Glutamatergic neuron (in vitro differentiated cells): ENCODE measurements around the gene ZNF408. TPM values are rescaled to one million over a fixed set of nuclear protein-coding genes. Genes with fewer than 3 reads are reported as not detected.

ENCODE experiments used
- DNase-seq: peaks from one replicate; pipeline ENCODE4 v3.0.0; 2022
- H3K27ac Mint-ChIP-seq: one replicate; pipeline ENCODE4 v1.8.0; 2020; ENCODE audit warnings: mild to moderate bottlenecking, mixed read lengths, inconsistent platforms; ENCODE audit not compliant: unreplicated experiment
- H3K27me3 Mint-ChIP-seq: one replicate; pipeline ENCODE4 v1.8.0; 2020; ENCODE audit warnings: mild to moderate bottlenecking, moderate library complexity, mixed read lengths, inconsistent platforms; ENCODE audit not compliant: unreplicated experiment
- H3K36me3 Mint-ChIP-seq: one replicate; pipeline ENCODE4 v1.8.0; 2020; ENCODE audit warnings: mild to moderate bottlenecking, mixed read lengths, inconsistent platforms; ENCODE audit not compliant: unreplicated experiment
- H3K4me1 Mint-ChIP-seq: one replicate; pipeline ENCODE4 v1.8.0; 2020; ENCODE audit warnings: mild to moderate bottlenecking, low read depth, mixed read lengths, inconsistent platforms; ENCODE audit not compliant: unreplicated experiment
- H3K4me3 Mint-ChIP-seq: one replicate; pipeline ENCODE4 v1.8.0; 2020; ENCODE audit warnings: mild to moderate bottlenecking, mixed read lengths, inconsistent platforms; ENCODE audit not compliant: unreplicated experiment
- H3K9me3 Mint-ChIP-seq: one replicate; pipeline ENCODE4 v1.8.0; 2020; ENCODE audit warnings: mild to moderate bottlenecking, moderate library complexity, mixed read lengths, inconsistent platforms; ENCODE audit not compliant: unreplicated experiment
- CTCF ChIP-seq: fragments of 200-600 bp; sonication (generic); IDR thresholded peaks from one replicate; pipeline ENCODE4 v1.5.0; 2021; ENCODE audit not compliant: partially characterized antibody, unreplicated experiment
- total RNA-seq: library from RNA; stranded (reverse); fragmentation: NEBNext Ultra II Directional; extraction: Animal tissue kit (Norgen Biotek cat#: 25700); gene quantifications from one replicate; pipeline ENCODE4 v1.2.1, GENCODE V29; 2021; ENCODE audit not compliant: unreplicated experiment

The ZNF408 gene
- total RNA-seq, 1 donor from 2014 or later = 10.6 TPM

- no peak for TF ChIP-seq CTCF
- no peak for DNase-seq
- H3K4me1 Mint-ChIP-seq = no peaks in the 10 kb centered on the region
- H3K36me3 Mint-ChIP-seq = no peaks in the 10 kb centered on the region
- no peak overlapping the region for H3K27ac Mint-ChIP-seq
- H3K9me3 Mint-ChIP-seq = no peaks in the 10 kb centered on the region
- H3K4me3 Mint-ChIP-seq = no peak overlapping the region
- peaks cover under 1% of the 10 kb centered on the region for H3K27me3 Mint-ChIP-seq
These were observed 17.8 kb upstream of the ZNF408 start for GRCh38 chr11:46682773-46683752.

- no peak for TF ChIP-seq CTCF
- Mint-ChIP-seq H3K27me3 (no peaks in the 10 kb centered on the region), H3K4me1 (no peaks in the 10 kb centered on the region), H3K36me3 (no peaks in the 10 kb centered on the region), H3K27ac (peak overlapping the region; percentile 28), H3K9me3 (no peaks in the 10 kb centered on the region), H3K4me3 (no peak overlapping the region)
- DNase-seq = no peak
These were observed 16.5 kb upstream of the ZNF408 start for GRCh38 chr11:46684367-46684766.

- Mint-ChIP-seq H3K4me1 (no peaks in the 10 kb centered on the region), H3K9me3 (no peaks in the 10 kb centered on the region), H3K27ac (no peak overlapping the region), H3K27me3 (no peaks in the 10 kb centered on the region), H3K4me3 (no peak overlapping the region), H3K36me3 (no peaks in the 10 kb centered on the region)
- TF ChIP-seq CTCF = no peak
- DNase-seq = no peak
These were observed 13.7 kb upstream of the ZNF408 start for GRCh38 chr11:46686886-46687795.

- no peak overlapping the region for H3K4me3 Mint-ChIP-seq
- peaks cover 2% of the 10 kb centered on the region for H3K27me3 Mint-ChIP-seq
- no peak for TF ChIP-seq CTCF
- H3K27ac Mint-ChIP-seq = no peak overlapping the region
- H3K9me3 Mint-ChIP-seq = peaks cover 1% of the 10 kb centered on the region
- DNase-seq = no peak
- H3K4me1 Mint-ChIP-seq = peaks cover 7% of the 10 kb centered on the region
- H3K36me3 Mint-ChIP-seq = no peaks in the 10 kb centered on the region
These were observed 10.1 kb upstream of the ZNF408 start for GRCh38 chr11:46690702-46691101.
